IMR-90 (cell line): ENCODE data around the gene TEX47. TPM values are rescaled to one million over a fixed set of nuclear protein-coding genes. Genes with fewer than 3 reads are reported as not detected.

Experiments used
- ATAC-seq: fragments of 200-7000 bp; cut with Tn5 transposase; 2 replicates; pipeline ENCODE4 v1.9.1; 2020; ENCODE audit warnings: low read depth, mild to moderate bottlenecking, moderate library complexity
- BruUV-seq: library from RNA; stranded (reverse); fragments of 400-500 nt; replicated peaks from 2 replicates; lab custom pipeline; 2021; lab: Mats Ljungman, UMichigan
- CTCF ChIA-PET: fragments of 300-600 bp; formaldehyde crosslinking; extraction: SDS; loops from one replicate; lab custom pipeline; 2021; ENCODE audit warnings: antibody characterized with exemption; lab: Yijun Ruan, JAX
- POLR2A ChIA-PET: fragments of 300-600 bp; sonication (Branson Sonifier 250); formaldehyde crosslinking; loops from one replicate; lab custom pipeline; 2022; ENCODE audit warnings: antibody characterized with exemption; ENCODE audit not compliant: unreplicated experiment; lab: Charles Lee
- DNase-seq: peaks from one replicate; pipeline ENCODE4 v3.0.0; 2013
- H2AFZ ChIP-seq: replicated peaks from 2 replicates; pipeline ENCODE3; 2013; ENCODE audit warnings: low read length, mild to moderate bottlenecking; ENCODE audit not compliant: poor library complexity
- H2AK5ac ChIP-seq: 2 replicates; pipeline ENCODE4 v1.6.1; 2013; ENCODE audit warnings: low read depth, low read length, inconsistent platforms
- H2AK9ac ChIP-seq: replicated peaks from 2 replicates; pipeline ENCODE3; 2013; ENCODE audit warnings: mild to moderate bottlenecking, low read depth, low read length, moderate library complexity; ENCODE audit not compliant: poor library complexity
- H2BK120ac ChIP-seq: 2 replicates; pipeline ENCODE4 v1.6.1; 2013; ENCODE audit warnings: low read depth, low read length, inconsistent platforms
- H2BK15ac ChIP-seq: 3 replicates; pipeline ENCODE4 v1.6.1; 2013; ENCODE audit warnings: low read depth, low read length, inconsistent platforms
- H2BK20ac ChIP-seq: 2 replicates; pipeline ENCODE4 v1.6.1; 2013; ENCODE audit warnings: low read depth, mild to moderate bottlenecking, inconsistent platforms, low read length, moderate library complexity
- H2BK5ac ChIP-seq: 2 replicates; pipeline ENCODE4 v1.6.1; 2013; ENCODE audit warnings: mild to moderate bottlenecking, low read depth, low read length, inconsistent platforms; ENCODE audit not compliant: poor library complexity, severe bottlenecking
- H3K14ac ChIP-seq: replicated peaks from 2 replicates; pipeline ENCODE4 v1.6.1; 2013; ENCODE audit warnings: low read depth, low read length, inconsistent platforms
- H3K18ac ChIP-seq: 2 replicates; pipeline ENCODE4 v1.6.1; 2013; ENCODE audit warnings: low read depth, low read length, control low read depth
- H3K23ac ChIP-seq: 2 replicates; pipeline ENCODE4 v1.6.1; 2013; ENCODE audit warnings: low read depth, low read length, inconsistent platforms
- H3K27ac ChIP-seq: 2 replicates; pipeline ENCODE4 v1.5.1; 2013; ENCODE audit warnings: mild to moderate bottlenecking, control low read depth, low read length; ENCODE audit not compliant: insufficient read depth
- H3K27me3 ChIP-seq: 2 replicates; pipeline ENCODE4 v1.6.1; 2013; ENCODE audit warnings: low read length; ENCODE audit not compliant: control insufficient read depth, insufficient read depth
- H3K36me3 ChIP-seq: 2 replicates; pipeline ENCODE4 v1.6.1; 2013; ENCODE audit warnings: low read length, mixed read lengths; ENCODE audit not compliant: control insufficient read depth, insufficient read depth
- H3K4ac ChIP-seq: 2 replicates; pipeline ENCODE4 v1.6.1; 2013; ENCODE audit warnings: low read depth, low read length, inconsistent platforms
- H3K4me1 ChIP-seq: 2 replicates; pipeline ENCODE4 v1.6.1; 2013; ENCODE audit warnings: low read length, mixed read lengths; ENCODE audit not compliant: control insufficient read depth, insufficient read depth
- H3K4me2 ChIP-seq: 2 replicates; pipeline ENCODE4 v1.6.1; 2013; ENCODE audit warnings: low read depth, mild to moderate bottlenecking, control low read depth, low read length, moderate library complexity
- H3K4me3 ChIP-seq: 2 replicates; pipeline ENCODE4 v1.5.1; 2013; ENCODE audit warnings: low read depth, mild to moderate bottlenecking, control low read depth, low read length, moderate library complexity; ENCODE audit not compliant: insufficient read depth
- H3K56ac ChIP-seq: 2 replicates; pipeline ENCODE4 v1.6.1; 2013; ENCODE audit warnings: low read length, inconsistent platforms; ENCODE audit not compliant: insufficient read depth; ENCODE audit errors: extremely low read depth
- H3K79me1 ChIP-seq, 2 experiments: 2 replicates each; pipeline ENCODE4 v1.6.1; 2013; ENCODE audit warnings: low read length in 2 of 2, inconsistent platforms in 1 of 2, low read depth in 1 of 2
- H3K9ac ChIP-seq: 2 replicates; pipeline ENCODE4 v1.6.1; 2013; ENCODE audit warnings: low read depth, low read length, control low read depth
- H3K9me1 ChIP-seq: 2 replicates; pipeline ENCODE4 v1.6.1; 2013; ENCODE audit warnings: low read length, inconsistent platforms; ENCODE audit not compliant: insufficient read depth
- H3K9me3 ChIP-seq: 2 replicates; pipeline ENCODE4 v1.6.1; 2013; ENCODE audit warnings: low read length; ENCODE audit not compliant: control insufficient read depth, insufficient read depth
- H4K20me1 ChIP-seq: 2 replicates; pipeline ENCODE4 v1.6.1; 2013; ENCODE audit warnings: low read length, inconsistent platforms; ENCODE audit not compliant: insufficient read depth
- H4K5ac ChIP-seq: 2 replicates; pipeline ENCODE4 v1.6.1; 2013; ENCODE audit warnings: mild to moderate bottlenecking, low read depth, low read length, control low read depth
- H4K8ac ChIP-seq, 2 experiments: 2 replicates each; pipeline ENCODE4 v1.6.1; 2013; ENCODE audit warnings: low read depth in 2 of 2, low read length in 2 of 2, control low read depth in 1 of 2, inconsistent platforms in 1 of 2
- H4K91ac ChIP-seq: 2 replicates; pipeline ENCODE4 v1.6.1; 2013; ENCODE audit warnings: low read depth, low read length, inconsistent platforms; ENCODE audit not compliant: insufficient read depth
- BHLHE40 ChIP-seq: fragments of 150-350 bp; IDR thresholded peaks from 2 replicates; pipeline ENCODE4 v1.6.1; 2016; ENCODE audit warnings: mild to moderate bottlenecking, low read depth, low read length
- CEBPB ChIP-seq: IDR thresholded peaks from 2 replicates; pipeline ENCODE4 v1.6.1; 2012; ENCODE audit warnings: low read depth, low read length, improper control_type of control experiment
- CHD1 ChIP-seq: IDR thresholded peaks from 2 replicates; pipeline ENCODE4 v1.6.1; 2012; ENCODE audit warnings: low read depth, low read length, improper control_type of control experiment
- FOS ChIP-seq: fragments of 150-350 bp; IDR thresholded peaks from 2 replicates; pipeline ENCODE4 v1.6.1; 2016; ENCODE audit warnings: low read depth, low read length
- MAFK ChIP-seq: IDR thresholded peaks from 2 replicates; pipeline ENCODE4 v1.6.1; 2012; ENCODE audit warnings: low read depth, low read length, improper control_type of control experiment
- MAZ ChIP-seq: IDR thresholded peaks from 2 replicates; pipeline ENCODE4 v1.6.1; 2012; ENCODE audit warnings: low read depth, mild to moderate bottlenecking, low read length, improper control_type of control experiment, moderate library complexity, borderline replicate concordance
- MXI1 ChIP-seq: IDR thresholded peaks from 2 replicates; pipeline ENCODE4 v1.6.1; 2012; ENCODE audit warnings: low read depth, mild to moderate bottlenecking, low read length, moderate library complexity, borderline replicate concordance
- NFE2L2 ChIP-seq: fragments of 150-350 bp; IDR thresholded peaks from 2 replicates; pipeline ENCODE4 v1.6.1; 2016; ENCODE audit warnings: low read depth, mild to moderate bottlenecking, low read length
- POLR2A ChIP-seq: IDR thresholded peaks from 2 replicates; pipeline ENCODE4 v1.6.1; 2012; ENCODE audit warnings: mild to moderate bottlenecking, low read depth, low read length
- RAD21 ChIP-seq: IDR thresholded peaks from 2 replicates; pipeline ENCODE4 v1.6.1; 2012; ENCODE audit warnings: low read length, improper control_type of control experiment
- RCOR1 ChIP-seq: IDR thresholded peaks from 2 replicates; pipeline ENCODE4 v1.6.1; 2012; ENCODE audit warnings: mild to moderate bottlenecking, low read length, improper control_type of control experiment; ENCODE audit not compliant: insufficient replicate concordance
- RFX5 ChIP-seq: IDR thresholded peaks from 2 replicates; pipeline ENCODE4 v1.8.0; 2012; ENCODE audit warnings: low read depth, mild to moderate bottlenecking, low read length, moderate library complexity
- SMC3 ChIP-seq: fragments of 150-350 bp; IDR thresholded peaks from 2 replicates; pipeline ENCODE4 v1.6.1; 2016; ENCODE audit warnings: low read depth, mild to moderate bottlenecking, antibody characterized with exemption, low read length, moderate library complexity
- dilution Hi-C: fragments of 300-500 bp; cut with HindIII; formaldehyde crosslinking; loops from one replicate; pipeline ENCODE4 v1.14.3; 2018; ENCODE audit warnings: low sequenced_read_pairs; ENCODE audit not compliant: unreplicated experiment
- in situ Hi-C: fragments of 300-500 bp; cut with MboI; formaldehyde crosslinking; loops from 3 replicates; pipeline ENCODE4 v1.14.3; 2019; ENCODE audit warnings: low sequenced_read_pairs, inconsistent platforms, mixed read lengths
- intact Hi-C: fragments of 100-400 bp; cut with micrococcal nuclease; formaldehyde crosslinking; loops from 2 replicates; pipeline ENCODE4 v1.10.0; 2022
- polyA plus RNA-seq, 3 experiments: library from polyadenylated mRNA; depleted of rRNA; stranded (reverse); fragments of >200 nt; gene quantifications; 2 replicates each; pipeline ENCODE4 v1.2.3, GENCODE V29; 2012; ENCODE audit warnings: low replicate concordance in 1 of 3
- total RNA-seq: library from RNA; depleted of rRNA; stranded (reverse); fragments of >200 nt; gene quantifications from 2 replicates; pipeline ENCODE4 v1.2.3, GENCODE V29; 2012
- TF ChIP-seq, protein P1 (sequence below): fragments of 150-350 bp; IDR thresholded peaks from 2 replicates; pipeline ENCODE4 v1.6.1; 2016; ENCODE audit warnings: low read depth, mild to moderate bottlenecking, low read length, moderate library complexity, borderline replicate concordance
- TF ChIP-seq, protein P2 (sequence below): fragments of 150-350 bp; IDR thresholded peaks from 2 replicates; pipeline ENCODE4 v1.6.1; 2017; ENCODE audit warnings: mild to moderate bottlenecking, antibody characterized with exemption, low read length, low read depth
- TF ChIP-seq, protein P3 (sequence below): conservative IDR thresholded peaks from 2 replicates; pipeline ENCODE4 v1.5.1; 2012; ENCODE audit warnings: mild to moderate bottlenecking, low read depth, low read length, improper control_type of control experiment

TEX47 gene
- total and polyA plus RNA-seq, 2 of the 4 experiments (the other 2 are of a cell fraction), result not detected

DNA sequence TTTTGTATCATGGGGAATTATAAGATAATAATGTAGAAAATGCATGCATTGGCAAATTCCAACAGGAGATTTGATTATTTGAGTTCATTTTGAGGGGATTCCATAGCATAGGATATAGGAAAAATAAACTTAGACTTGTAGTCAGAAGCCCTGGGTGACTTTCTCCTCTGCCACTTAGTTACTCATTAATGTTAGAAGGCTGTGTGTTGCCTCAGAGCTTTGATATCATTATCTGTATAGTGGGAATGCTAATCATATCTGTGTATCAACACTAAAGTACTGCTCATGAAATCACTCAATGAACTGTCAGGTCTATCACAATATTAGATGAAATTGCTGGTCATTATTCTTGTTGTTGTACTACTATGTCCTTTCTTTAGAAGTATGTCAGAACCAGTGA, 23.0 kb upstream of the TEX47 start:
- no peaks in the 10 kb centered on the region for H3K27me3 ChIP-seq
- H3K9me3 ChIP-seq, result peaks cover 13% of the 10 kb centered on the region
- no peak overlapping the region for H2BK20ac ChIP-seq
- no peaks in the 10 kb centered on the region for H4K20me1 ChIP-seq
- ATAC-seq (no peak), DNase-seq (no peak)
- H3K56ac ChIP-seq, result no peak overlapping the region
- H2AK5ac ChIP-seq, result no peak overlapping the region
- no peak overlapping the region for H2BK15ac ChIP-seq
- no peak overlapping the region for H3K9ac ChIP-seq
- no peaks in the 10 kb centered on the region for H3K36me3 ChIP-seq
- POLR2A ChIA-PET, result no interaction called here
- dilution Hi-C loops (no loop called here), intact Hi-C loops (no loop called here), in situ Hi-C loops (no loop called here)
- H2AK9ac ChIP-seq, result no peak overlapping the region
- H4K8ac ChIP-seq, result no peak overlapping the region
- H2AFZ ChIP-seq, result no peak overlapping the region
- H3K4me1 ChIP-seq, result no peaks in the 10 kb centered on the region
- H3K27ac ChIP-seq, result no peak overlapping the region
- no peak overlapping the region for H4K5ac ChIP-seq
- TF ChIP-seq NFE2L2 (no peak), MAFK (no peak), FOS (no peak), RFX5 (no peak), MAZ (no peak), BHLHE40 (no peak), CEBPB (no peak), POLR2A (no peak), MXI1 (no peak), CHD1 (no peak), SMC3 (no peak), RCOR1 (no peak), RAD21 (no peak)
- TF ChIP-seq, protein P1, sequence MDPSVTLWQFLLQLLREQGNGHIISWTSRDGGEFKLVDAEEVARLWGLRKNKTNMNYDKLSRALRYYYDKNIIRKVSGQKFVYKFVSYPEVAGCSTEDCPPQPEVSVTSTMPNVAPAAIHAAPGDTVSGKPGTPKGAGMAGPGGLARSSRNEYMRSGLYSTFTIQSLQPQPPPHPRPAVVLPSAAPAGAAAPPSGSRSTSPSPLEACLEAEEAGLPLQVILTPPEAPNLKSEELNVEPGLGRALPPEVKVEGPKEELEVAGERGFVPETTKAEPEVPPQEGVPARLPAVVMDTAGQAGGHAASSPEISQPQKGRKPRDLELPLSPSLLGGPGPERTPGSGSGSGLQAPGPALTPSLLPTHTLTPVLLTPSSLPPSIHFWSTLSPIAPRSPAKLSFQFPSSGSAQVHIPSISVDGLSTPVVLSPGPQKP, result no peak
- TF ChIP-seq, protein P2, sequence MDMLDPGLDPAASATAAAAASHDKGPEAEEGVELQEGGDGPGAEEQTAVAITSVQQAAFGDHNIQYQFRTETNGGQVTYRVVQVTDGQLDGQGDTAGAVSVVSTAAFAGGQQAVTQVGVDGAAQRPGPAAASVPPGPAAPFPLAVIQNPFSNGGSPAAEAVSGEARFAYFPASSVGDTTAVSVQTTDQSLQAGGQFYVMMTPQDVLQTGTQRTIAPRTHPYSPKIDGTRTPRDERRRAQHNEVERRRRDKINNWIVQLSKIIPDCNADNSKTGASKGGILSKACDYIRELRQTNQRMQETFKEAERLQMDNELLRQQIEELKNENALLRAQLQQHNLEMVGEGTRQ, result no peak
- TF ChIP-seq, protein P3, sequence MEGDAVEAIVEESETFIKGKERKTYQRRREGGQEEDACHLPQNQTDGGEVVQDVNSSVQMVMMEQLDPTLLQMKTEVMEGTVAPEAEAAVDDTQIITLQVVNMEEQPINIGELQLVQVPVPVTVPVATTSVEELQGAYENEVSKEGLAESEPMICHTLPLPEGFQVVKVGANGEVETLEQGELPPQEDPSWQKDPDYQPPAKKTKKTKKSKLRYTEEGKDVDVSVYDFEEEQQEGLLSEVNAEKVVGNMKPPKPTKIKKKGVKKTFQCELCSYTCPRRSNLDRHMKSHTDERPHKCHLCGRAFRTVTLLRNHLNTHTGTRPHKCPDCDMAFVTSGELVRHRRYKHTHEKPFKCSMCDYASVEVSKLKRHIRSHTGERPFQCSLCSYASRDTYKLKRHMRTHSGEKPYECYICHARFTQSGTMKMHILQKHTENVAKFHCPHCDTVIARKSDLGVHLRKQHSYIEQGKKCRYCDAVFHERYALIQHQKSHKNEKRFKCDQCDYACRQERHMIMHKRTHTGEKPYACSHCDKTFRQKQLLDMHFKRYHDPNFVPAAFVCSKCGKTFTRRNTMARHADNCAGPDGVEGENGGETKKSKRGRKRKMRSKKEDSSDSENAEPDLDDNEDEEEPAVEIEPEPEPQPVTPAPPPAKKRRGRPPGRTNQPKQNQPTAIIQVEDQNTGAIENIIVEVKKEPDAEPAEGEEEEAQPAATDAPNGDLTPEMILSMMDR, result no peak
- H2BK5ac ChIP-seq, result no peak overlapping the region
- no peak overlapping the region for H2BK120ac ChIP-seq
- H3K14ac ChIP-seq, result no peak overlapping the region
- H3K18ac ChIP-seq, result no peak overlapping the region
- no peaks in the 10 kb centered on the region for H3K9me1 ChIP-seq
- CTCF ChIA-PET, result no interaction called here
- BruUV-seq, result no TSS peak
- no peak overlapping the region for H3K23ac ChIP-seq
- no peak overlapping the region for H4K91ac ChIP-seq
- H3K4me2 ChIP-seq, result no peak overlapping the region
- H3K4me3 ChIP-seq, result no peak overlapping the region
- no peak overlapping the region for H3K4ac ChIP-seq
- H3K79me1 ChIP-seq, result no peaks in the 10 kb centered on the region
